ENCODE results near the gene AREG.
A peak's percentile ranks its signal among the peaks of the same experiment; 100 is the strongest.

- TF ChIP-seq TOPORS (CRISPR knock-in tag; IDR thresholded peaks at IDR 0.05), result no peak
- no peak for TF ChIP-seq SMARCE1 (IDR thresholded peaks at IDR 0.05; ENCODE audit: borderline replicate concordance)
- peak; percentile 33 for TF ChIP-seq CTCF (CRISPR knock-in tag; IDR thresholded peaks at IDR 0.05)
- TF ChIP-seq HMGXB4 (CRISPR knock-in tag; IDR thresholded peaks at IDR 0.05; ENCODE audit: borderline replicate concordance in 1 of 2, low read depth in 1 of 2), result no peak
- TF ChIP-seq EP300 (IDR thresholded peaks at IDR 0.05; ENCODE audit: low read depth in 2 of 2, low read length in 2 of 2), result no peak
- no peak for TF ChIP-seq EP300 (CRISPR knock-in tag; IDR thresholded peaks at IDR 0.05; ENCODE audit: borderline replicate concordance)
- no peak for TF ChIP-seq MAZ (IDR thresholded peaks at IDR 0.05; ENCODE audit: borderline replicate concordance, low read depth, low read length)
- TF ChIP-seq MAZ (CRISPR knock-in tag; IDR thresholded peaks at IDR 0.05; ENCODE audit: low read depth), result no peak
- no peak for TF ChIP-seq PAX8 (CRISPR knock-in tag; IDR thresholded peaks at IDR 0.05; ENCODE audit: borderline replicate concordance)
- TF ChIP-seq ZNF354B (CRISPR knock-in tag; IDR thresholded peaks at IDR 0.05), result no peak
Observed at GRCh38 chr4:74444891-74445642, at the start of gene AREG.

Measured in HepG2 (cell line).